ENCODE measurements around the gene GRIK4. TPM values are rescaled to one million over a fixed set of nuclear protein-coding genes. Genes with fewer than 3 reads are reported as not detected.

GRIK4 gene
- total RNA-seq, 1 experiment from 2014 or later, result not detected

GRCh38 chr11:120859552-120860295 is 348.2 kb downstream of the GRIK4 start:
- no peak overlapping the region for H3K4me2 ChIP-seq (ENCODE audit: low read length)
- POLR2A ChIA-PET (ENCODE audit: unreplicated experiment), result no interaction called here
- H3K9me2 ChIP-seq (replicated peaks; ENCODE audit: low read length), result no peaks in the 10 kb centered on the region
- ATAC-seq (no peak), DNase-seq (no peak)
- no peak overlapping the region for H3K27ac ChIP-seq (ENCODE audit: low read length)
- no peaks in the 10 kb centered on the region for H4K20me1 ChIP-seq (ENCODE audit: low read length)
- H2AFZ ChIP-seq (ENCODE audit: low read length), result no peak overlapping the region
- no TSS peak for BruUV-seq (replicated peaks)
- no peaks in the 10 kb centered on the region for H3K9me3 ChIP-seq (ENCODE audit: low read length)
- no peaks in the 10 kb centered on the region for H3F3A ChIP-seq (ENCODE audit: low read length, unreplicated experiment)
- H3K27me3 ChIP-seq (ENCODE audit: low read length), result peaks cover 34% of the 10 kb centered on the region
- H3K4me1 ChIP-seq (ENCODE audit: insufficient read depth, low read length), result peaks cover 3% of the 10 kb centered on the region; the same call in 1 of the 2 replicates
- no peak overlapping the region for H3K9ac ChIP-seq (ENCODE audit: low read length)
- CTCF ChIA-PET, result no interaction called here
- TF ChIP-seq EZH2phosphoT487 (IDR thresholded peaks at IDR 0.05; ENCODE audit: borderline replicate concordance, low read length) (no peak), EZH2 (IDR thresholded peaks at IDR 0.05; ENCODE audit: low read length, unreplicated experiment) (no peak)
- TF ChIP-seq, protein P1, sequence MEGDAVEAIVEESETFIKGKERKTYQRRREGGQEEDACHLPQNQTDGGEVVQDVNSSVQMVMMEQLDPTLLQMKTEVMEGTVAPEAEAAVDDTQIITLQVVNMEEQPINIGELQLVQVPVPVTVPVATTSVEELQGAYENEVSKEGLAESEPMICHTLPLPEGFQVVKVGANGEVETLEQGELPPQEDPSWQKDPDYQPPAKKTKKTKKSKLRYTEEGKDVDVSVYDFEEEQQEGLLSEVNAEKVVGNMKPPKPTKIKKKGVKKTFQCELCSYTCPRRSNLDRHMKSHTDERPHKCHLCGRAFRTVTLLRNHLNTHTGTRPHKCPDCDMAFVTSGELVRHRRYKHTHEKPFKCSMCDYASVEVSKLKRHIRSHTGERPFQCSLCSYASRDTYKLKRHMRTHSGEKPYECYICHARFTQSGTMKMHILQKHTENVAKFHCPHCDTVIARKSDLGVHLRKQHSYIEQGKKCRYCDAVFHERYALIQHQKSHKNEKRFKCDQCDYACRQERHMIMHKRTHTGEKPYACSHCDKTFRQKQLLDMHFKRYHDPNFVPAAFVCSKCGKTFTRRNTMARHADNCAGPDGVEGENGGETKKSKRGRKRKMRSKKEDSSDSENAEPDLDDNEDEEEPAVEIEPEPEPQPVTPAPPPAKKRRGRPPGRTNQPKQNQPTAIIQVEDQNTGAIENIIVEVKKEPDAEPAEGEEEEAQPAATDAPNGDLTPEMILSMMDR (conservative IDR thresholded peaks at IDR 0.05; ENCODE audit: low read depth, low read length), result no peak
- no peaks in the 10 kb centered on the region for H3K36me3 ChIP-seq (ENCODE audit: low read depth, low read length)
- intact Hi-C loops (cut with micrococcal nuclease), result no loop called here
- H3K79me2 ChIP-seq (ENCODE audit: low read length), result no peaks in the 10 kb centered on the region
- H3K4me3 ChIP-seq (ENCODE audit: low read length), result no peak overlapping the region

DNA sequence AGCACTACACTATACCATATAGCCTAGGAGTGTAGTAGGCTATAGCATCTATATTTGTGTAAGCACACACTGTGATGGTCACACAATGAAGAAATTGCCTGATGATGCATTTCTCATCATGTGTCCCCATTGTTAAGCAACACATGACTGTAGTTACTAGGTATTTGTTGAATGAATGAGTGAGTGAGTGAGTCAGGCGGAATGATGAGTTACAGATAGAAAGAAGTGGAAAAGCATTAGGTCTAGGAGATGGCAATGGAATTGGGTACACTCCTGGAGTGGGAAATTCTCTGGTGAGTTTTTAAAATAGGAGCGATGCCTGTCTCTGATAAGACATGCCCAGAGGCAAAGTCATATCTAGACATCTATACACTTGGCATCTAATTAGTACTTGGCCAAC is 351.8 kb downstream of the GRIK4 start:
- intact Hi-C loops (cut with micrococcal nuclease), result no loop called here
- Histone ChIP-seq H3K27ac (ENCODE audit: low read length) (no peak overlapping the region), H3K4me2 (ENCODE audit: low read length) (no peak overlapping the region), H3K9ac (ENCODE audit: low read length) (no peak overlapping the region), H2AFZ (ENCODE audit: low read length) (no peak overlapping the region), H3K27me3 (ENCODE audit: low read length) (peaks cover 29% of the 10 kb centered on the region), H3K9me2 (replicated peaks; ENCODE audit: low read length) (no peaks in the 10 kb centered on the region), H3F3A (ENCODE audit: low read length, unreplicated experiment) (no peaks in the 10 kb centered on the region), H3K4me1 (ENCODE audit: insufficient read depth, low read length) (peaks cover 14% of the 10 kb centered on the region; the same call in 1 of the 2 replicates), H3K36me3 (ENCODE audit: low read depth, low read length) (no peaks in the 10 kb centered on the region), H4K20me1 (ENCODE audit: low read length) (no peaks in the 10 kb centered on the region), H3K79me2 (ENCODE audit: low read length) (no peaks in the 10 kb centered on the region), H3K9me3 (ENCODE audit: low read length) (no peaks in the 10 kb centered on the region), H3K4me3 (ENCODE audit: low read length) (no peak overlapping the region)
- DNase-seq (peak; percentile 71), ATAC-seq (0 out of 2 replicates have a peak, but pooled peaks have one; percentile 27)
- TF ChIP-seq EZH2phosphoT487 (IDR thresholded peaks at IDR 0.05; ENCODE audit: borderline replicate concordance, low read length) (no peak), EZH2 (IDR thresholded peaks at IDR 0.05; ENCODE audit: low read length, unreplicated experiment) (no peak)
- TF ChIP-seq, protein P1 (conservative IDR thresholded peaks at IDR 0.05; ENCODE audit: low read depth, low read length), result no peak
- POLR2A ChIA-PET (ENCODE audit: unreplicated experiment), result no interaction called here
- no TSS peak for BruUV-seq (replicated peaks)
- CTCF ChIA-PET, result no interaction called here

DNA sequence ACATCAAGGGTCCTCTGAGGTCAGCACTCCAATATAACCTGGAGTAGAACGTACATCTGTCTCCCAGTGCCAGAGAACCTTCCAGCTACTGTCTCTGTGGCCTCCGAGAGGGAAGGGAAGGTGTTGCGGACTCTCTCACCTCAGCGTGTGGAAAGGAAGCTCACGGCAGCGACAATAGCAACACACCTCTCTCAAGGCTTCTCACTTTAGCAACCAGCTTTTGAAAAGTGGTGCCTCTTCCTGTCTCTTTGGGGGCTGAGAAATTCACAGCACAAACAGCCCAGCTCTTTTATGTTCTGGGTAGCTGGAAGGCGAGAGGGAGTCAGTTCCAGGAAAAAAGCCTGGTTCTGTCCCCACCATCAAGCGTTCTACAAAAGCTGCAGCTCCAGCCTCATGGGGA is 355.5 kb downstream of the GRIK4 start:
- H3K36me3 ChIP-seq (ENCODE audit: low read depth, low read length), result no peaks in the 10 kb centered on the region
- H4K20me1 ChIP-seq (ENCODE audit: low read length), result no peaks in the 10 kb centered on the region
- intact Hi-C loops (cut with micrococcal nuclease), result no loop called here
- ChIA-PET CTCF (no interaction called here), POLR2A (ENCODE audit: unreplicated experiment) (no interaction called here)
- no peak overlapping the region for H3K4me3 ChIP-seq (ENCODE audit: low read length)
- no peaks in the 10 kb centered on the region for H3K79me2 ChIP-seq (ENCODE audit: low read length)
- peaks cover 14% of the 10 kb centered on the region; the same call in 1 of the 2 replicates for H3K4me1 ChIP-seq (ENCODE audit: insufficient read depth, low read length)
- H3F3A ChIP-seq (ENCODE audit: low read length, unreplicated experiment), result no peaks in the 10 kb centered on the region
- DNase-seq (no peak), ATAC-seq (no peak)
- BruUV-seq (replicated peaks), result no TSS peak
- H3K27me3 ChIP-seq (ENCODE audit: low read length), result peaks cover 46% of the 10 kb centered on the region
- no peak overlapping the region for H3K4me2 ChIP-seq (ENCODE audit: low read length)
- no peak overlapping the region for H3K27ac ChIP-seq (ENCODE audit: low read length)
- no peak overlapping the region for H3K9ac ChIP-seq (ENCODE audit: low read length)
- no peaks in the 10 kb centered on the region for H3K9me3 ChIP-seq (ENCODE audit: low read length)
- H3K9me2 ChIP-seq (replicated peaks; ENCODE audit: low read length), result no peaks in the 10 kb centered on the region
- no peak for TF ChIP-seq EZH2phosphoT487 (IDR thresholded peaks at IDR 0.05; ENCODE audit: borderline replicate concordance, low read length)
- TF ChIP-seq EZH2 (IDR thresholded peaks at IDR 0.05; ENCODE audit: low read length, unreplicated experiment), result no peak
- TF ChIP-seq, protein P1 (conservative IDR thresholded peaks at IDR 0.05; ENCODE audit: low read depth, low read length), result no peak
- H2AFZ ChIP-seq (ENCODE audit: low read length), result no peak overlapping the region

Data from PC-3 (cell line).